Ramos (cell line): ENCODE results near the gene MOB3A.

Experiments used
- in situ Hi-C: fragments of 300-500 bp; cut with MboI; formaldehyde crosslinking; loops from one replicate; pipeline ENCODE4 v1.14.3; 2022; ENCODE audit warnings: low sequenced_read_pairs; ENCODE audit not compliant: unreplicated experiment

The MOB3A gene

GRCh38 chr19:2063824-2064223, 32.3 kb downstream of the MOB3A start:
- in situ Hi-C loops: no loop called here

- in situ Hi-C loops: no loop called here
These were observed 33.4 kb downstream of the MOB3A start for GRCh38 chr19:2062770-2063169.

- in situ Hi-C loops: no loop called here
These were observed 33.8 kb downstream of the MOB3A start for GRCh38 chr19:2062389-2062729.

- in situ Hi-C loops: no loop called here
These were observed 34.4 kb downstream of the MOB3A start for GRCh38 chr19:2061495-2062388.

GRCh38 chr19:2060884-2061494, 35.1 kb downstream of the MOB3A start:
- in situ Hi-C loops: no loop called here

- in situ Hi-C loops: no loop called here
These were observed 36.5 kb downstream of the MOB3A start for GRCh38 chr19:2059422-2060201.

- in situ Hi-C loops: no loop called here
These were observed 37.3 kb downstream of the MOB3A start for GRCh38 chr19:2058570-2059421.

- in situ Hi-C loops: no loop called here
These were observed 38.3 kb downstream of the MOB3A start for GRCh38 chr19:2057484-2058469.

GRCh38 chr19:2056837-2057192, 39.3 kb downstream of the MOB3A start:
- in situ Hi-C loops: no loop called here

GRCh38 chr19:2055931-2056836, 39.9 kb downstream of the MOB3A start:
- in situ Hi-C loops: no loop called here

- in situ Hi-C loops: no loop called here
These were observed 41.4 kb downstream of the MOB3A start for GRCh38 chr19:2054763-2055162.

- in situ Hi-C loops: no loop called here
These were observed 42.3 kb downstream of the MOB3A start for GRCh38 chr19:2053601-2054389.

GRCh38 chr19:2051773-2052704, 44.1 kb downstream of the MOB3A start:
- in situ Hi-C loops: no loop called here

GRCh38 chr19:2050991-2051772, 44.9 kb downstream of the MOB3A start, which contains the start of gene MKNK2:
TSS of gene MKNK2 (minus strand) at chr19:2051244. CDS start at chr19:2050851, 393 bp downstream.
- in situ Hi-C loops: no loop called here

GRCh38 chr19:2050349-2050990, 45.7 kb downstream of the MOB3A start:
- in situ Hi-C loops: no loop called here
